ENCODE data around the gene MISP3. TPM values are rescaled to one million over a fixed set of nuclear protein-coding genes. Genes with fewer than 3 reads are reported as not detected.

Gene MISP3
- total RNA-seq, 3 donors from 2014 or later = 13.6 to 34.2 (median 32.9) TPM

DNA sequence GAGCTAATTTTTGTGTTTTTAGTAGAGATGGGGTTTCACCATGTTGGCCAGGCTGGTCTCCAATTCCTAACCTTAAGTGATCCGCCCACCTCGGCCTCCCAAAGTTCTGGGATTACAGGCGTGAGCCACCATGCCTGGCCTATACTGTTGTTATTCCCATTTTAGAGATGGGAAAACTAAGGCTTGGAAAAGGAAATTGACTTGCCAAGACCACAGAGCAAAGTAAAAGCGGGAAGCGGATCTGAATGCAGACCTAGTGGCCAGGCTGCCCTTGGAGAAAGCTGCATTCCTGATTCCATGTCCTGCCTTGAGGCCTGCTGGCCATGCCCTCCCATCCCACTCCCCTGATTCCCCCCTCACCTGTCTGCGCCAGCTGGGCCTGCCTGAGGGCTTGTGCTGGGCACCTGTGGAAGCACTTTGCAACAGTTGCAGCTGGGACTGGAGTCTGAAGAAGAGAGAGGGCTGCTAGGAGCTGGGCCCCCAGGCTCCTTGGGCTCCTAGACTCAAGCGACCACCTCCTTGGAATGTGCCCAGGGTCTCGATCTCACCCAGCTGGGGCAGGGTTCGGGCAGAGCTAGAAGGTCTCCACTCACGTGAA lies 16.4 kb upstream of the MISP3 start:
- TF ChIP-seq, protein P1, sequence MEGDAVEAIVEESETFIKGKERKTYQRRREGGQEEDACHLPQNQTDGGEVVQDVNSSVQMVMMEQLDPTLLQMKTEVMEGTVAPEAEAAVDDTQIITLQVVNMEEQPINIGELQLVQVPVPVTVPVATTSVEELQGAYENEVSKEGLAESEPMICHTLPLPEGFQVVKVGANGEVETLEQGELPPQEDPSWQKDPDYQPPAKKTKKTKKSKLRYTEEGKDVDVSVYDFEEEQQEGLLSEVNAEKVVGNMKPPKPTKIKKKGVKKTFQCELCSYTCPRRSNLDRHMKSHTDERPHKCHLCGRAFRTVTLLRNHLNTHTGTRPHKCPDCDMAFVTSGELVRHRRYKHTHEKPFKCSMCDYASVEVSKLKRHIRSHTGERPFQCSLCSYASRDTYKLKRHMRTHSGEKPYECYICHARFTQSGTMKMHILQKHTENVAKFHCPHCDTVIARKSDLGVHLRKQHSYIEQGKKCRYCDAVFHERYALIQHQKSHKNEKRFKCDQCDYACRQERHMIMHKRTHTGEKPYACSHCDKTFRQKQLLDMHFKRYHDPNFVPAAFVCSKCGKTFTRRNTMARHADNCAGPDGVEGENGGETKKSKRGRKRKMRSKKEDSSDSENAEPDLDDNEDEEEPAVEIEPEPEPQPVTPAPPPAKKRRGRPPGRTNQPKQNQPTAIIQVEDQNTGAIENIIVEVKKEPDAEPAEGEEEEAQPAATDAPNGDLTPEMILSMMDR (IDR thresholded peaks at IDR 0.05) = no peak
- H3K9me3 ChIP-seq = no peaks in the 10 kb centered on the region
- no peak overlapping the region for H3K4me3 ChIP-seq
- ATAC-seq (no peak), DNase-seq (no peak)
- H3K36me3 ChIP-seq (ENCODE audit: low read depth) = no peaks in the 10 kb centered on the region
- intact Hi-C loops (cut with DNase I, micrococcal nuclease) = no loop called here
- peaks cover 4% of the 10 kb centered on the region for H3K4me1 ChIP-seq (ENCODE audit: low read depth)

- intact Hi-C loops (cut with DNase I, micrococcal nuclease) = no loop called here
- Histone ChIP-seq H3K4me3 (no peak overlapping the region), H3K36me3 (ENCODE audit: low read depth) (no peaks in the 10 kb centered on the region), H3K4me1 (ENCODE audit: low read depth) (peaks cover 8% of the 10 kb centered on the region), H3K9me3 (no peaks in the 10 kb centered on the region)
- DNase-seq (no peak), ATAC-seq (no peak)
- TF ChIP-seq, protein P1 (IDR thresholded peaks at IDR 0.05) = no peak
These were observed 15.7 kb upstream of the MISP3 start for GRCh38 chr19:14056741-14057356.

- TF ChIP-seq, protein P1 (IDR thresholded peaks at IDR 0.05) = no peak
- intact Hi-C loops (cut with DNase I, micrococcal nuclease) = no loop called here
- Histone ChIP-seq H3K4me1 (ENCODE audit: low read depth) (peaks cover 11% of the 10 kb centered on the region), H3K9me3 (no peaks in the 10 kb centered on the region), H3K36me3 (ENCODE audit: low read depth) (no peaks in the 10 kb centered on the region), H3K4me3 (no peak overlapping the region)
- ATAC-seq = no peak
- no peak for DNase-seq
These were observed 14.1 kb upstream of the MISP3 start for GRCh38 chr19:14058182-14059092.

DNA sequence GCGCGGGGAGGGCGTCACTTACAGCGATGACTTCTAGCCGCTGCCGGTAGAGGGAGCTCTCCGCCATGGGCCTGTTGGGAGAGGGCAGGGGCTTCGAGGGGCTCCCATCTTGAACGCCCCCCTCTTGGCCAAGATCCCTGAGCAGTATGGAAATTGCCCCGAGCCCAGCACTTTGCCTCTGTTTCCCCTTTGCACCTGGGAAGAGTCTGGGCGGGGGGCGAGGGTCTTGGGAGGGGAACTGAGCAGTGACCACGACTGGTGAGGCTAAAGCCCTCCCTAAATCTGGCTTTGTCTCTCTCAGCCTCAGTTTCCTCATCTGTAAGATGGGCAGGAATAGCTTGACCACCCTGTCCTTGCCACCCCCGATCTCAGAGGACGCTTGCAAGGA lies 13.5 kb upstream of the MISP3 start:
- DNase-seq (peak in 1 of 3 donors; percentile 52), ATAC-seq (peak; percentile 28)
- Histone ChIP-seq H3K4me1 (ENCODE audit: low read depth) (peaks cover 11% of the 10 kb centered on the region), H3K9me3 (no peaks in the 10 kb centered on the region), H3K36me3 (ENCODE audit: low read depth) (no peaks in the 10 kb centered on the region), H3K4me3 (no peak overlapping the region)
- intact Hi-C loops (cut with DNase I, micrococcal nuclease) = no loop called here
- TF ChIP-seq, protein P1 (IDR thresholded peaks at IDR 0.05) = peak; percentile 69

DNA sequence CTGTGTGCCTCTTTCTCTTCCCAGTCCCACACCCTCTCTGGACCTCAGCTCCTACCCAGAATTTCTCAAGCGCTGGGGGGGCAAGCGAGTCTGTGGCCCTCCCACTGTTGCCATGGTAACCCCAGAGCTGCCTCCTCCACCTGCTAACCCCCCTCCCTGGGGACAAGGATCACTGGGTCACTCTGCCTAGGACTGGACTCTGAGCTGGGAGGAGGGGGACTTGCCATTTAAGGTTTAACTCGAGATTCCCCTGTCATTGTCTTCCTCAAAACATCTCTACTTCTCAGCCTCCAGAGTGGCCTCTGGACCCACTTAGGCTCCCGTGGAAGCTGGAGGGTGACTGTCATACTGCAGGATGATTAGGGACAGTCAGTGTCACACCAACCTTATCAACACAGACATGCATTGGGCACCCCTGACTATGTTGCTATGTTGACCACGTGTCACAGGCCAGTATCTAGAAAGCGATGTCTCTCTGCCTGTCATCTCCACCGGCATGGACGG lies 12.9 kb upstream of the MISP3 start:
- H3K4me1 ChIP-seq (ENCODE audit: low read depth) = peaks cover 11% of the 10 kb centered on the region
- no peaks in the 10 kb centered on the region for H3K36me3 ChIP-seq (ENCODE audit: low read depth)
- intact Hi-C loops (cut with DNase I, micrococcal nuclease) = no loop called here
- ATAC-seq (no peak), DNase-seq (no peak)
- H3K4me3 ChIP-seq = no peak overlapping the region
- H3K9me3 ChIP-seq = no peaks in the 10 kb centered on the region
- TF ChIP-seq, protein P1 (IDR thresholded peaks at IDR 0.05) = no peak

All from mucosa of descending colon (tissue), 3 donors.